GM18498 (cell line): ENCODE results near the gene CHCHD3.
A peak's percentile ranks its signal among the peaks of the same experiment; 100 is the strongest.

Experiments used
- ATAC-seq: cut with Tn5 transposase; IDR thresholded peaks from one replicate; pipeline ENCODE4 v1.9.1; 2021; ENCODE audit warnings: mild to moderate bottlenecking, moderate library complexity; ENCODE audit not compliant: unreplicated experiment

The CHCHD3 gene

GRCh38 chr7:133048589-133048988 lies 33.3 kb downstream of the CHCHD3 start:
- no peak for ATAC-seq

GRCh38 chr7:133047321-133047720 lies 34.6 kb downstream of the CHCHD3 start:
- ATAC-seq: no peak

GRCh38 chr7:133044722-133045473 lies 37.0 kb downstream of the CHCHD3 start:
- no peak for ATAC-seq

GRCh38 chr7:133040674-133041073 lies 41.2 kb downstream of the CHCHD3 start:
- no peak for ATAC-seq

- ATAC-seq: no peak
Observed at GRCh38 chr7:133040178-133040577, 41.7 kb downstream of the CHCHD3 start.

GRCh38 chr7:133039614-133040013 lies 42.3 kb downstream of the CHCHD3 start:
- ATAC-seq: no peak

GRCh38 chr7:133036289-133036688 lies 45.6 kb downstream of the CHCHD3 start:
- ATAC-seq: no peak

GRCh38 chr7:133035240-133035639 lies 46.6 kb downstream of the CHCHD3 start:
- peak; percentile 69 for ATAC-seq

GRCh38 chr7:133030346-133030745 lies 51.5 kb downstream of the CHCHD3 start:
- ATAC-seq: no peak

GRCh38 chr7:133029463-133029862 lies 52.4 kb downstream of the CHCHD3 start:
- no peak for ATAC-seq

- no peak for ATAC-seq
Observed at GRCh38 chr7:133027397-133027796, 54.5 kb downstream of the CHCHD3 start.

- ATAC-seq: no peak
Observed at GRCh38 chr7:133026210-133026859, 55.6 kb downstream of the CHCHD3 start.

GRCh38 chr7:133025056-133025455 lies 56.8 kb downstream of the CHCHD3 start:
- ATAC-seq: no peak

GRCh38 chr7:133024596-133024995 lies 57.3 kb downstream of the CHCHD3 start:
- ATAC-seq: no peak

GRCh38 chr7:133023370-133024071 lies 58.4 kb downstream of the CHCHD3 start:
- ATAC-seq: no peak

GRCh38 chr7:133022661-133023060 lies 59.2 kb downstream of the CHCHD3 start:
- no peak for ATAC-seq

GRCh38 chr7:133021196-133021595 lies 60.7 kb downstream of the CHCHD3 start:
- ATAC-seq: no peak

- ATAC-seq: no peak
Observed at GRCh38 chr7:133020496-133020895, 61.4 kb downstream of the CHCHD3 start.

- ATAC-seq: no peak
Observed at GRCh38 chr7:133019590-133019989, 62.3 kb downstream of the CHCHD3 start.

- ATAC-seq: no peak
Observed at GRCh38 chr7:133016604-133017003, 65.3 kb downstream of the CHCHD3 start.

- no peak for ATAC-seq
Observed at GRCh38 chr7:133015888-133016287, 66.0 kb downstream of the CHCHD3 start.

- no peak for ATAC-seq
Observed at GRCh38 chr7:133011746-133012145, 70.1 kb downstream of the CHCHD3 start.
